NCI-H1417 treated with DMSO at 0.1 percent for 48 hours (cell line): ENCODE results near the gene PCDH8.
A peak's percentile ranks its signal among the peaks of the same experiment; 100 is the strongest.

Source experiments
- DNase-seq: peaks from one replicate; lab custom pipeline; 2025; lab: John Stamatoyannopoulos, UW

Gene PCDH8

GRCh38 chr13:52848455-52849195 lies at the start of gene PCDH8:
PCDH8 (minus strand) TSS chr13:52848640; CDS start chr13:52848436, 204 bp downstream.
- DNase-seq = peak; percentile 94

- DNase-seq = no peak
These were observed 48.6 kb upstream of the PCDH8 start for GRCh38 chr13:52896827-52897659.

- no peak for DNase-seq
These were observed 46.0 kb upstream of the PCDH8 start for GRCh38 chr13:52894413-52894812.

GRCh38 chr13:52892925-52893324 lies 44.5 kb upstream of the PCDH8 start:
- no peak for DNase-seq

GRCh38 chr13:52891706-52892105 lies 43.3 kb upstream of the PCDH8 start:
- no peak for DNase-seq

GRCh38 chr13:52887165-52887564 lies 38.7 kb upstream of the PCDH8 start:
- no peak for DNase-seq

- no peak for DNase-seq
These were observed 36.7 kb upstream of the PCDH8 start for GRCh38 chr13:52885141-52885540.

GRCh38 chr13:52884429-52885010 lies 36.1 kb upstream of the PCDH8 start:
- DNase-seq = no peak

GRCh38 chr13:52882785-52883184 lies 34.3 kb upstream of the PCDH8 start:
- no peak for DNase-seq

GRCh38 chr13:52879950-52880741 lies 31.7 kb upstream of the PCDH8 start:
- peak; percentile 10 for DNase-seq

- no peak for DNase-seq
These were observed 30.4 kb upstream of the PCDH8 start for GRCh38 chr13:52878831-52879230.

- DNase-seq = no peak
These were observed 21.7 kb upstream of the PCDH8 start for GRCh38 chr13:52870143-52870542.

- DNase-seq = no peak
These were observed 21.2 kb upstream of the PCDH8 start for GRCh38 chr13:52869621-52870020.

- DNase-seq = no peak
These were observed 20.6 kb upstream of the PCDH8 start for GRCh38 chr13:52869050-52869449.

- no peak for DNase-seq
These were observed 19.8 kb upstream of the PCDH8 start for GRCh38 chr13:52868190-52868589.

GRCh38 chr13:52864941-52865340 lies 16.5 kb upstream of the PCDH8 start:
- DNase-seq = no peak

- DNase-seq = no peak
These were observed 14.1 kb upstream of the PCDH8 start for GRCh38 chr13:52862358-52863206.

GRCh38 chr13:52852444-52852843 lies 4.0 kb upstream of the PCDH8 start:
- DNase-seq = no peak

- peak; percentile 20 for DNase-seq
These were observed 2.9 kb upstream of the PCDH8 start for GRCh38 chr13:52851137-52851962.
